Measurements from ENCODE around the gene MYLK.

MYLK gene

GRCh38 chr3:123817413-123817812 is 66.7 kb downstream of the MYLK start:
- H4K91ac ChIP-seq (ENCODE audit: low read depth, low read length, poor library complexity): no peak overlapping the region
- WGBS, 2 donors (ENCODE audit: extremely low coverage in 2 of 2, insufficient read length in 2 of 2, insufficient replicate concordance in 1 of 2): no CpG with 5 or more reads among the region's 4 CpGs
- H3K9ac ChIP-seq (ENCODE audit: low read depth, low read length, poor library complexity): no peak overlapping the region
- no peak overlapping the region for H2BK5ac ChIP-seq (ENCODE audit: low read length)
- H3K27ac ChIP-seq (replicated peaks; ENCODE audit: low read length): no peak overlapping the region
- H2BK15ac ChIP-seq (ENCODE audit: low read length): no peak overlapping the region
- H3K4me2 ChIP-seq (ENCODE audit: insufficient read depth, low read length, poor library complexity, severe bottlenecking): no peak overlapping the region
- no peaks in the 10 kb centered on the region for H3K27me3 ChIP-seq (ENCODE audit: control insufficient read depth in 3 of 3, insufficient read depth in 3 of 3, low read depth in 1 of 3, low read length in 3 of 3)
- H2BK12ac ChIP-seq (ENCODE audit: low read length): no peak overlapping the region
- peaks cover 0 to 9% of the 10 kb centered on the region in 2 donors for H3K9me3 ChIP-seq (replicated peaks in 1 of 2; ENCODE audit: control insufficient read depth in 2 of 2, insufficient read depth in 1 of 2, low read depth in 1 of 2, low read length in 2 of 2)
- H3K79me1 ChIP-seq (ENCODE audit: low read depth, low read length): no peaks in the 10 kb centered on the region
- peaks cover 0 to 2% of the 10 kb centered on the region in 2 donors for H3K36me3 ChIP-seq (replicated peaks in 1 of 2; ENCODE audit: control insufficient read depth in 2 of 2, insufficient read depth in 2 of 2, low read length in 2 of 2)
- H3K18ac ChIP-seq (ENCODE audit: low read length): no peak overlapping the region
- no peak for DNase-seq (ENCODE audit: low spot score)
- no peak overlapping the region for H2AFZ ChIP-seq (ENCODE audit: low read length)
- H3K4me3 ChIP-seq (ENCODE audit: low read length in 2 of 2): no peak overlapping the region
- H3K23ac ChIP-seq (ENCODE audit: low read depth, low read length, poor library complexity): no peak overlapping the region
- peaks cover 6 to 8% of the 10 kb centered on the region in 2 donors for H3K4me1 ChIP-seq (ENCODE audit: control insufficient read depth in 2 of 2, insufficient read depth in 1 of 2, low read depth in 1 of 2, low read length in 2 of 2)
- H2BK120ac ChIP-seq (ENCODE audit: low read depth, low read length): no peak overlapping the region
- H3K4ac ChIP-seq (ENCODE audit: low read length): no peak overlapping the region
- H3K14ac ChIP-seq (ENCODE audit: low read length): no peak overlapping the region
- H4K8ac ChIP-seq (ENCODE audit: low read depth, low read length): no peak overlapping the region
- H2AK5ac ChIP-seq (ENCODE audit: low read depth, low read length): no peak overlapping the region

DNA sequence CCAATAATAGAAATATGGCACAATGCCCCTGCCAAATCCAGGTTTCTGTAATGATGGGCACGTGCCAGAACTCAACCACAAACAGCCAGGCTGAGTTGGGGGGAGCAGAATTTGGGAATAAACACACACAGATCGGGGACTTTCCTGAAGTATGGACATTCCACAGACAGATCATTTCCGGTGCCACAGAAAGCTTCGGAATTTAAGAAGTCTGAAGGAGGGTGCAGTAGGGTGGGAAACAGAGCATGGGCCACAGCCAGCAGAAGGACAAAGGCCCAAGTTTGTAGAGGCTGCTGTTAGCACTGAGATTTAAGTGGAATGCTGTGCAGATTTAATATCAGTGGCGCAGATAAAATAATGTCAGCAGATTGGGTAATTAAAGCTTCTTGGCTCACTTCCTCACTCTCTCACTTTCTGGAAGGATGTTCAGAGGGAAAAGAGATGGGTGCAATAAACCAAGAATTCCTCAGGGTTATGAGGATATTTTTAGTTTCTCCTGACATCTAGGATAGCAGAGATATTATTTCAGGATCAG is 67.4 kb downstream of the MYLK start:
- Histone ChIP-seq H2BK120ac (ENCODE audit: low read depth, low read length) (no peak overlapping the region), H3K4me2 (ENCODE audit: insufficient read depth, low read length, poor library complexity, severe bottlenecking) (no peak overlapping the region), H3K27ac (replicated peaks; ENCODE audit: low read length) (no peak overlapping the region), H3K79me1 (ENCODE audit: low read depth, low read length) (no peaks in the 10 kb centered on the region), H3K14ac (ENCODE audit: low read length) (no peak overlapping the region), H3K4me1 (ENCODE audit: control insufficient read depth in 2 of 2, insufficient read depth in 1 of 2, low read depth in 1 of 2, low read length in 2 of 2) (peaks cover 6 to 8% of the 10 kb centered on the region in 2 donors), H4K91ac (ENCODE audit: low read depth, low read length, poor library complexity) (no peak overlapping the region), H3K27me3 (ENCODE audit: control insufficient read depth in 3 of 3, insufficient read depth in 3 of 3, low read depth in 1 of 3, low read length in 3 of 3) (no peaks in the 10 kb centered on the region), H2BK5ac (ENCODE audit: low read length) (no peak overlapping the region), H2BK15ac (ENCODE audit: low read length) (no peak overlapping the region), H3K9me3 (replicated peaks in 1 of 2; ENCODE audit: control insufficient read depth in 2 of 2, insufficient read depth in 1 of 2, low read depth in 1 of 2, low read length in 2 of 2) (peaks cover 0 to 6% of the 10 kb centered on the region in 2 donors), H3K4me3 (ENCODE audit: low read length in 2 of 2) (no peak overlapping the region), H3K4ac (ENCODE audit: low read length) (no peak overlapping the region), H3K18ac (ENCODE audit: low read length) (no peak overlapping the region), H2AFZ (ENCODE audit: low read length) (no peak overlapping the region), H3K9ac (ENCODE audit: low read depth, low read length, poor library complexity) (no peak overlapping the region), H3K23ac (ENCODE audit: low read depth, low read length, poor library complexity) (no peak overlapping the region), H2BK12ac (ENCODE audit: low read length) (no peak overlapping the region), H2AK5ac (ENCODE audit: low read depth, low read length) (no peak overlapping the region), H4K8ac (ENCODE audit: low read depth, low read length) (no peak overlapping the region), H3K36me3 (replicated peaks in 1 of 2; ENCODE audit: control insufficient read depth in 2 of 2, insufficient read depth in 2 of 2, low read length in 2 of 2) (no peaks in the 10 kb centered on the region)
- no peak for DNase-seq (ENCODE audit: low spot score)
- WGBS, 2 donors (ENCODE audit: extremely low coverage in 2 of 2, insufficient read length in 2 of 2, insufficient replicate concordance in 1 of 2): no CpG with 5 or more reads among the region's 5 CpGs

GRCh38 chr3:123815981-123816380 is 68.2 kb downstream of the MYLK start:
- WGBS, 2 donors (ENCODE audit: extremely low coverage in 2 of 2, insufficient read length in 2 of 2, insufficient replicate concordance in 1 of 2): no CpG with 5 or more reads among the region's 1 CpG
- Histone ChIP-seq H3K4me2 (ENCODE audit: insufficient read depth, low read length, poor library complexity, severe bottlenecking) (no peak overlapping the region), H3K14ac (ENCODE audit: low read length) (no peak overlapping the region), H2AFZ (ENCODE audit: low read length) (no peak overlapping the region), H3K36me3 (replicated peaks in 1 of 2; ENCODE audit: control insufficient read depth in 2 of 2, insufficient read depth in 2 of 2, low read length in 2 of 2) (no peaks in the 10 kb centered on the region), H2AK5ac (ENCODE audit: low read depth, low read length) (no peak overlapping the region), H3K27ac (replicated peaks; ENCODE audit: low read length) (no peak overlapping the region), H3K79me1 (ENCODE audit: low read depth, low read length) (no peaks in the 10 kb centered on the region), H2BK15ac (ENCODE audit: low read length) (no peak overlapping the region), H2BK12ac (ENCODE audit: low read length) (no peak overlapping the region), H4K8ac (ENCODE audit: low read depth, low read length) (no peak overlapping the region), H3K4me3 (ENCODE audit: low read length in 2 of 2) (no peak overlapping the region), H3K9ac (ENCODE audit: low read depth, low read length, poor library complexity) (no peak overlapping the region), H2BK120ac (ENCODE audit: low read depth, low read length) (no peak overlapping the region), H4K91ac (ENCODE audit: low read depth, low read length, poor library complexity) (no peak overlapping the region), H3K9me3 (replicated peaks in 1 of 2; ENCODE audit: control insufficient read depth in 2 of 2, insufficient read depth in 1 of 2, low read depth in 1 of 2, low read length in 2 of 2) (peaks cover 0 to 7% of the 10 kb centered on the region in 2 donors), H3K18ac (ENCODE audit: low read length) (no peak overlapping the region), H3K23ac (ENCODE audit: low read depth, low read length, poor library complexity) (no peak overlapping the region), H3K27me3 (ENCODE audit: control insufficient read depth in 3 of 3, insufficient read depth in 3 of 3, low read depth in 1 of 3, low read length in 3 of 3) (no peaks in the 10 kb centered on the region), H3K4me1 (ENCODE audit: control insufficient read depth in 2 of 2, insufficient read depth in 1 of 2, low read depth in 1 of 2, low read length in 2 of 2) (peaks cover 6 to 8% of the 10 kb centered on the region in 2 donors), H3K4ac (ENCODE audit: low read length) (no peak overlapping the region), H2BK5ac (ENCODE audit: low read length) (no peak overlapping the region)
- no peak for DNase-seq (ENCODE audit: low spot score)

DNA sequence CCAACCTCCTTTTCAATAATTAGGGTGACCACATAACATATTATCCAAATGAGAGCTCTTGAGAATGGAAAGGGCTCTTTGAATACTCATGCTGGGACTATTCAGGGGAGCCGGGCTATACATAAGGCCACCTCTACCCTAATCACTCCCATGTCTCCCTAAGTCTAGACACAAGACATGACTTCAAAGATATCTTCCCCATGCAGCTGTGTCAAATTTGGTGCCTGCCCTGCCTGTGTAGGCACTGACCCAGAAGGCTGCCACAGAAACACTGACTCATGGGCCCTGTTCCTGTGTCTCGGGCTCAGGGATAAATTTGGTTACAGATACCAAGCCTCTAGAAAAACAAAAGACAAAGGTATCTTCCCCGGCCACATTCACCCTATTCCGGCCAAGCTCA is 70.3 kb downstream of the MYLK start:
- DNase-seq (ENCODE audit: low spot score): no peak
- H2AFZ ChIP-seq (ENCODE audit: low read length): no peak overlapping the region
- H3K14ac ChIP-seq (ENCODE audit: low read length): no peak overlapping the region
- no CpG with 5 or more reads among the region's 4 CpGs for WGBS, 2 donors (ENCODE audit: extremely low coverage in 2 of 2, insufficient read length in 2 of 2, insufficient replicate concordance in 1 of 2)
- H3K18ac ChIP-seq (ENCODE audit: low read length): no peak overlapping the region
- H3K27me3 ChIP-seq (ENCODE audit: control insufficient read depth in 3 of 3, insufficient read depth in 3 of 3, low read depth in 1 of 3, low read length in 3 of 3): no peaks in the 10 kb centered on the region
- no peaks in the 10 kb centered on the region for H3K36me3 ChIP-seq (replicated peaks in 1 of 2; ENCODE audit: control insufficient read depth in 2 of 2, insufficient read depth in 2 of 2, low read length in 2 of 2)
- H3K9ac ChIP-seq (ENCODE audit: low read depth, low read length, poor library complexity): no peak overlapping the region
- no peak overlapping the region for H4K91ac ChIP-seq (ENCODE audit: low read depth, low read length, poor library complexity)
- H3K4me1 ChIP-seq (ENCODE audit: control insufficient read depth in 2 of 2, insufficient read depth in 1 of 2, low read depth in 1 of 2, low read length in 2 of 2): peaks cover 1 to 3% of the 10 kb centered on the region in 2 donors
- no peak overlapping the region for H3K4ac ChIP-seq (ENCODE audit: low read length)
- H2BK120ac ChIP-seq (ENCODE audit: low read depth, low read length): no peak overlapping the region
- H3K9me3 ChIP-seq (replicated peaks in 1 of 2; ENCODE audit: control insufficient read depth in 2 of 2, insufficient read depth in 1 of 2, low read depth in 1 of 2, low read length in 2 of 2): peaks cover 0 to 7% of the 10 kb centered on the region in 2 donors
- H2BK15ac ChIP-seq (ENCODE audit: low read length): no peak overlapping the region
- no peak overlapping the region for H2BK12ac ChIP-seq (ENCODE audit: low read length)
- no peak overlapping the region for H3K4me3 ChIP-seq (ENCODE audit: low read length in 2 of 2)
- no peak overlapping the region for H2AK5ac ChIP-seq (ENCODE audit: low read depth, low read length)
- no peak overlapping the region for H3K4me2 ChIP-seq (ENCODE audit: insufficient read depth, low read length, poor library complexity, severe bottlenecking)
- H4K8ac ChIP-seq (ENCODE audit: low read depth, low read length): no peak overlapping the region
- H3K23ac ChIP-seq (ENCODE audit: low read depth, low read length, poor library complexity): no peak overlapping the region
- no peak overlapping the region for H3K27ac ChIP-seq (replicated peaks; ENCODE audit: low read length)
- no peak overlapping the region for H2BK5ac ChIP-seq (ENCODE audit: low read length)
- no peaks in the 10 kb centered on the region for H3K79me1 ChIP-seq (ENCODE audit: low read depth, low read length)

All from neuronal stem cell (in vitro differentiated cells).